Skeletal muscle cell (primary cell): ENCODE data around the gene NT5C1B.

Experiments
- DNase-seq: peaks from one replicate; pipeline ENCODE4 v3.0.0-alpha.2; 2010; ENCODE audit warnings: low read depth
- H3K4me3 ChIP-seq: 2 replicates; pipeline ENCODE4 v1.5.1; 2011; ENCODE audit warnings: low read depth, mild to moderate bottlenecking, control low read depth, low read length, moderate library complexity

The NT5C1B gene

DNA sequence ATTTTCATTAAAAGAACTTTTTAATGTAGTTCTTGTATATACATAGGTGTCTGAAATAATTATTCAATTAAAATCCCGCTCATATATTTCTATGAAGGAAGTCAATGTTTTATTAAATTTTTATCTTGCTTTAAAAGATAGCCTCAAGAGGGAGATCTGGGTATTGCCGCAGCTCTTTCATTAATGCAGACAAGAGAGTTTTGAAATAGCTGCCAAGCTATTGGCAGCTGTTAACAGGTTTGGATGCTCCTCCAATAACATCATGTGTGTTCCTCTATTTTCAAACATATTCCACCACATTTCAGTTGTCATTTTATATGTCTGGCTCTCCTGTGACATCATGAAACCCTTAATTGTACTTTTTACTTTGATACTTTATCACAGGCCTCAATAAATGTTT is 12.9 kb upstream of the NT5C1B start:
- no peak for DNase-seq
- no peak overlapping the region for H3K4me3 ChIP-seq

DNA sequence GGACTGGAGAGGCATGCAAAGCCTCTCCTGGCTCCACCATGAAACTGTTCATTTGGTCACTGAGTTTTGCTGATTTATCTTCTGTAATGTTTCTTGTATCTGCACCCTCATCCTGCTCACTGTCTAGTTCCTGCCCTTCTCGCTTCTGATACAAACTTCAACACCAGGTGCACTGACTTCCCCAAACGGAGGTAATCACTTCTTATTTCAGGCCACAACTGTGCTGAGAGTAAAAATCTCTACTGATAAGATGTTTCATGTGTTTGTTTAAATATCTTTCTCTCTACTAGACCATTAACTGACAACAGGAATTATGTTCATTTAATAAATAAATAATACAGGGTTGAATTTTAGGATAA is 10.9 kb upstream of the NT5C1B start:
- no peak for DNase-seq
- H3K4me3 ChIP-seq, result no peak overlapping the region

DNA sequence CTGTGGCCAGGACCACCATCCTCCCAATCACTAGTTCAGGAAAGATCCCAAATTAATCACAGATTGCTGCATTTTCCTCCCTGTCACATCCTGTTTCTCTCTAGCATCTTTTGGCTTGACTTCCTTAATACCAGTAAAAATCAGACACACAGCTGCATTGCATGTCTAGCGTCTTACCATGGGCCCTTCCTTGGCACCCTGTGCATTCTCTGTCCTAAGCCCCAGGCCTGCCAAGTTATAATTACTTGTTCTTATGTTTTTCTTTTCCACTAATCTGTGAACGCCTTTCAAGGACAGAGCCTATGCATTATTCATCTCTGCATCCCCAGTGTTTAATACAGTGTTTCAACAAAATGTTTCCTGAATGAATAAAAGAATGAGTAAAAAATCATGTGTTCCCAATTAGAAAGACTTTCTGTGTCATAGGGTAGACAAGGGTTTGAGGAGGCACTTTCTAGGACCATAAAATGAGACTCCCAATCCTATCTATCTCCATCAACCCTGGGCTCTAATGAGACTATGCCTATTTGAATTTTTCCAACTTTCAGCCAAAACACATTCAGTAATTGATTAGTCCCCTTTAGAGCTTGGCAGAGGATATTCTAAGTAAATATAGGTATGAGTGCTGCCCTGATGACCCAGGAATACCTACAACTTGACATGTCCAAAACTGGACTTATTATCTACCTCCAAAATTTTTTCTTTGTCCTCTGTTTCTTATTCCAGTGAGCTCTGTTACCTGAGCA is 10.3 kb upstream of the NT5C1B start:
- peak; percentile 13 for DNase-seq
- H3K4me3 ChIP-seq, result no peak overlapping the region

DNA sequence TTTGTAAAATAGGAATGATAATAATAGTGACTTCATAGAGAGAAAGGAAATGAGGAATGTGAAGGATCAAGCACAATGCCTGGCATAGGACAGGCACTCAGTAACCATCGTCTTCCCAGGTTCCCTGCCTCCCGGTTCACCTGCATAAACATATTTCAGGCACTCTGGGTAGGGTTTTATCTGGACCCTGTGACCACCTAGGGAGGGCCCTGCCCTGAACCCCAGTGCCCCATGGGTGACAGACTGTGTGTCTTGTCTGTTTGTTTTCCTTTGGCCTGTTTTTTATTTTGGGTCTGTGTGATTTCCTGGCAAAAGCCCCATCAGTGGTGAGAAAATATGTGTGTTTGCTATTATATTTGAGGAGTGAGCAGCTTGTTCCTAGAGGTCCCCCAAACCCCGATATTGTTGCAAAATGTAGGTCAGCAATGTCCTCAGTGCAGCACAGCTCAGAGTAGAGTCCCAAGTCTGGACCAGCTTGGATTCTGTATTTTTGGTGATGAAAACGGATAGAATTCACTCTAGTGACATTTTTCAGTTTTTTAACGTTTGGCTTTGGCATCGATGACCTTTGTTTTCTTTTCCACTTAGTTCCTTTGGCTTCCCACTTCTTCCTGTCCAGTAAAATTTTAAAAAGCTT is 9.6 kb upstream of the NT5C1B start:
- H3K4me3 ChIP-seq, result no peak overlapping the region

DNA sequence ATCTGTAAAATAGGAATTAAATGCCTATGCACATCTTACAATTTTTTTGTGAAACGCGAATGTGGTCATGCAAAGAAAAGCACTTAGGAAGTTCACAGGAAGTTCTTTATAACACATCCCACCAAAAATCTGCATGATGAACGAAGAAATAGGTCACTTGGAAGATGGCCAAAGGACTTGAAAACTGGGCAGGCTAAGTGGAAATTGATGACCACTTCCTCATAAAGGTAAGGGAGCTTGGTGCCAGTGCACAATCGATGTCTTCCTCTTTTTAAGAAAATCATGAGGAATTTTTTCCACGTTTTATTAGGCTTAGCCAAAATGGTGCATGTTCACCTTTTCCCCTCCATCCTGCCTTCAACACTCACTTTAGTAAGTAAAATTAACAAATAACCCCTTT is 8.2 kb upstream of the NT5C1B start:
- no peak for DNase-seq
- no peak overlapping the region for H3K4me3 ChIP-seq

More for the DNA sequence above, 9.6 kb upstream of the NT5C1B start:
- DNase-seq, result no peak

DNA sequence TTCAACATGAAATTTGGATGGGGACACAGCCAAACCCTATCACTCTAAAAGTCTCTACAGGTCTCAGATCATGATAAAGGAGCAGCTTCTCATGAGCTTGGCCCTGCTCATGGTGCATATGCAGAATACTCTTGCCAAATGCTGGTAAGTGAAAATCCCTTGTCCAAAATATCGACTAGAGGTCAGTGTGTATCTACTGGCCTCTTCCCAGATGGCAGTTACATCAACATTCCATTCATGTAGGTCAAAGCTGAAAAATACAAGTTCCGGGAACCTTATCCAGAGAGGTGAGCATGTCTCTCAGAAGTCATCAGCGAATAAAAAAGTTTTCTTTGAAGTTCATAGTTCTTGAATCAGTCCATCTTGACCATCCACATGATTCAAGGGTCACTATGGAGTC is 7.6 kb upstream of the NT5C1B start:
- H3K4me3 ChIP-seq, result no peak overlapping the region
- no peak for DNase-seq

DNA sequence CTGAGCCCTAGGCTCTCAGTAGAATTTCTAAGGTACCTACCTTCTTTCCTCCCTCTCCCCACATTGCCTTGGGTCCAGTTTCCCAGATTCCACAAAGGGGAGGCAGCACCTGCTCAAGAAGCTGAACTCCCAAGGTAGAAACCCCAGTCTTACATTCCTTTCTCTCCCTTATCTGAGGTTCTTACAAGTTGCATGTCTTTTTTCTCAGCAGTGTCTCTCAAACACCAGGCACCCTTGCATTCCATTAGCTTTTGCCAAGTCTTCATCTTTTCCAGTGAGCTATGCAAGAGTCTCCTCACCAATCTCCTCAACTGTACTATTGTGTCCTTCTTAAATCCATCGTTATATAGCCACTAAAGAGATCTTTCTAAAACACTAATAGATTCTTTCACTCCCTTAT is 4.1 kb upstream of the NT5C1B start:
- H3K4me3 ChIP-seq, result no peak overlapping the region
- no peak for DNase-seq

DNA sequence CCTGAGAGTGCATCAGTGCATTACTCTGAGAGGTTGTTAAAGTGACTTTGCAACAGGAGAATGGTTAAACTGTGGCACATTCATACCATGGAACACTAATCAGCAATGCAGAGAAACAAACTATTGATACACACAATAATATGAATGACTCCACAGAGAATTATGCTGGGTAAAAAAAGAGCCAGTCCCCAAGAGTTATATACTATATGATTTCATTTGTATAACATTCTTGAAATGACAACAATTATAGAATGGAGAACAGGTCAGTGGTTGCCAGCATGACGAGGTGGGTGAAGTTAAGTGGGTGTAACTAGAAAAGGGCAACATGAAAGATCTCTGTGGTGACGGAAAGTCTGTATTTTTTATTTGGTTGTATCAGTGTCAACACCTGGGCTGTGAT is 3.0 kb upstream of the NT5C1B start:
- H3K4me3 ChIP-seq, result no peak overlapping the region
- DNase-seq, result no peak

DNA sequence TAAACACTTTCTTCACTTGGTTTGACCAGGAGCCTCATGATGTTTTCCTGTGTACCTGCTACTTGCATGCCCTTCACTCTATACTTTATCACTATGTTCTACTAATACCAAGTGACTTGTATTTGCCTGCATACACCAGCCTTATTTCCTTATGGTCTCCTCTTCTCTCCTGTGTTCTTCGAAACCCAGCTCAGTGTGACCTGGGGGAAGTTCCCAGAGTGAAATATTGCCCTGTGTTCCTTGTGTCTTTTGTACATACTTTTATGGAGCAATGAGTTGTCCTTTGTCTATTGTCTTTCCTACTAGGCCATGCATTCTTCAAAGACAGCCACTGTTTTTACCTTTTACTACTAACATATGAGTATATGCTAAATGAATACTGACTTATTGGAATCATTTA is 567 bp downstream of the NT5C1B start:
- H3K4me3 ChIP-seq, result no peak overlapping the region
- no peak for DNase-seq

DNA sequence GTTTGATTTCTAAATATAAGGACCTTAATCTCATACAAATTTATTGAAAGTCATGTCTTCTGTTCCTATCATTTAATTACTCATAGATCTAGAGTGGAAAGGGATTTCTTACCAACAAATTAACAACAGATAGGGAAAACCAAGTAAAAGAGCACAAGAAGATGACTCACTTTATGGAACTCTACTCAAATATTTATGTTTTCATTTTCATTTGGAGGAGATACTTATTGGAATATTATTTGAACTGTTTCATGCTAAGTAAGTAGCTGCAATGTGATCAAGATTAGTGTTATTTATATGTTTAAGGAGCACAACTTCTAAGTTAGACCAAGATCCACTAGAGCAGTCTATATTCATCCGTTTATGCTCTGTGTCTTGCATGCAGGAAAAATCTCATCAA is 1.3 kb downstream of the NT5C1B start:
- no peak for DNase-seq
- no peak overlapping the region for H3K4me3 ChIP-seq

DNA sequence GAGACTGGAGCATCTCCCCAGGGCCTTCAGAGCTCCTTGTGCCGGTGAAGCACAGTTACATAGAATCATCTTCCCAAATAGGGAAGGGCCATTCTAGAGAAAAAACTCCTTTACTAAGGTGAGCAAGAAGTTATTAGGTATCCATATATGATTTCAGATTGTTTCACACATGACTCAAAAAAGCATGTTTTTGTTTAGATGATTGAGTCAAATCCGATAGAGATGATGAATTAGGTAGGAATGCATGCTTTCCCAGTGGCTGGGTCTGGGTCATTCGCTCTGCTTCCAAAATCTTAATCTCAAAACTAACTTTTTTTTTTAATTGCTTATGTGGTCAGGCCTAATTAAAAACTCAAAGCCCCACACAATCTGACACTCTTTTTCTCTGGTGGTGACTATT is 3.8 kb downstream of the NT5C1B start:
- no peak for DNase-seq
- H3K4me3 ChIP-seq, result no peak overlapping the region

DNA sequence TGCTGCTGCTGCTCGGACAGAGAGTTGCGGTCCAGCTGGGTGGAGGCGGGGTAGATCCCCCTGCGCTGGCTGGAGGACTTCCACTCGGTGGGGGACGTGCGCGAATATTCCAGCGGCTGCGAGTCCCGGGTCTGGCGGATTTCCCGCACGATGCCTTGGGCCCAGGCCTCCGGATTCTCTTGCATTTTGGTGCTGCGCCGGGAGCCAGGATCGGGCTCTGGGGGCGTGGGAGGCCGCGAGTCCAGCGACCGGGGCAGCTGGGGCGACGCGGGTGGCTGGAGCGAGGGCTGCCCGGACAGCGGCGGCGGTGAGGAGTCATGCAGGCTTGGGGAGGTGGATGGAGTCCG is 4.8 kb downstream of the NT5C1B start:
- DNase-seq, result no peak
- H3K4me3 ChIP-seq, result no peak overlapping the region

DNA sequence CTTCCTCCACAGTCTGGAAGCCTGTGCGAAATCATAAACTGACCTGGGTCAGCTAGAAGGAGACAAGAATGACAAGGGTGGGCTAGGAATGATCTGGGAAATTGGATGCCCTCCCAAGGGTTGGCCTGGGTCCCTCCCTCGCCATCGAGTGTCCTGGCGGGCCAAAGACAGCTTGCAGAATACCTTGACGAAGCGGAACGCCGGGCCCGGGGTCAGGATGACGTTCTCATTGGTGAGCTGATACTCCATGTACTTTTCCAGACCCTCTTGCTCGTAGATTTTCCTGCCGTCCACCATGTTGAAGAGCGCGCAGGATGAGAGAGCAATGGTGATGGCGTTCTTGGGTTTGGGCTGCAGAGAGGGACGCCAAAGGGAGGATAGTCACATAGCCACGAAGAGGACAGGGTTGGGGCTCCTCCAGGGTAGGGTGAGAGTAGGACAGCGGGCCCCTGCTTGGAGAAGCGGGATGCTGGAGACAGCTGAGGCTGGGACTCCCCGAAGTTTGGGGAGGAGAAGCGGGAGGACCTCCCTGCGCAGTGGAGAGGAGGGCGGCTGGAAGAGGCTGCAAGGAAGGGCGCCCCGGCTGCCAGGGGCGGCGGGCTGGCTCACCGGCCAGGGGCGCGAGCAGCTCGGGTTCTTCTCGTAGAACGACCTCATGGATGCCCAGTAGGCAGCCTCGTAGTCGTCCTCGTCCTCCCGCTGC is 5.3 kb downstream of the NT5C1B start:
- H3K4me3 ChIP-seq, result no peak overlapping the region
- DNase-seq, result no peak

DNA sequence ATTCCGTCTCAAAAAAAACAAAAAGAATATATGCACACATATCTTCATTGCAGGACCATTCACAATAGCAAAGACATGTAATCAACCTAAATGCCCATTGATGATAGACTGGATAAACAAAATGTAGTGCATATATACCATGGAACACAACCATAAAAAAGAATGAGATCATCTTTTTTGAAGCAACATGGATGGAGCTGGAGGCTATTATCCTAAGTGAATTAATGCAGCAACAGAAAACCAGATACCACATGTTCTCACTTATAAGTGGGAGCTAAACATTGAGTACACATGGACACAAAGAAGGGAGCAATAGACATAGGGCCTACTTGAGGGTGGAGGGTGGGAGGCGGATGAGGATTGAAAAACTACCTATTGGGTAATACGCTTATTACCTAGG is 8.8 kb downstream of the NT5C1B start:
- no peak overlapping the region for H3K4me3 ChIP-seq
- DNase-seq, result no peak

DNA sequence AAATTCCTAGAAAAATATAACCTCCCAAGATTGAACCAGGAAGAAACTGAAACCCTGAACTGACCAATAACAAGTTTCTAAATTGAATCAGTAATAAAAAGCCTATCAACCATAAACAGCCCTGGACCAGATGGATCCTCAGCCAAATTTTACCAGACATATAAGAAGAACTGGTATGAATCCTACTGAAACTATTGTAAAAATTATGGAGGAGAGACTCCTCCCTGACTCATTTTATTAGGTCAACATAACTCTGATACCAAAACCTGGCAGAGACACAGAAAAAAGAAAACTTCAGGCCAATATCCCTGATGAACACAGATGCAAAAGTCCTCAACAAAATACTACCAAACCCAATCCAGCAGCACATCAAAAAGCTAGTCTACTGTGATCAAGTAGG is 11.3 kb downstream of the NT5C1B start:
- no peak overlapping the region for H3K4me3 ChIP-seq
- no peak for DNase-seq

DNA sequence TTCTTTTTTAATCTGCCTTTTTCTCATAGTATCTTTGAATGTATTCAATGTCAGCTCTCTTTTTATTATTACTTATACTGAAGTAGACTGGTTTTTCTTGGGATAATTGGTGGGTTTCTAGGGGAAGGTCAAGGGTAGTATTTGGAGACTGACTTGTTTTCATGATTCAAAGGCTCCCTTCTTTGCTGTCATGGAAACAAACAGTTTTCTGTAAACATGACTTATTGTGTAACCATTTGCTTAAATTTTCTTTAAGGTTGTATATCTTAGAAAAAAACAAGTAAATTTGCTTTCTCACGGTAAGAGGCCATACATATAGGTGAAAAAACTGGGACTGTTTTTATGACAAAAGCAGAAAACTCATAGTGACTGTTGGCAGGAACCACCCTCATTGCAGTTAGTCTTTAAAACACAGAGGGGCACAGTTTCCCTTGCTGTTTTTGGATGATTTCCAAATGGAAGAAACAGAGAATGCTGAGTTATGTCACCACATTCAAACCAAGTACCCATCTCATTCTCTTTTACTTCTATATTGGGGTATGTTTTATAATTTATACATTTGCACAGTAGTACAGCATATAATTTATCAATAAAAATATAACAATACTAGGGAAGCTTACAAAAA is 23.1 kb downstream of the NT5C1B start:
- H3K4me3 ChIP-seq, result no peak overlapping the region
- no peak for DNase-seq

DNA sequence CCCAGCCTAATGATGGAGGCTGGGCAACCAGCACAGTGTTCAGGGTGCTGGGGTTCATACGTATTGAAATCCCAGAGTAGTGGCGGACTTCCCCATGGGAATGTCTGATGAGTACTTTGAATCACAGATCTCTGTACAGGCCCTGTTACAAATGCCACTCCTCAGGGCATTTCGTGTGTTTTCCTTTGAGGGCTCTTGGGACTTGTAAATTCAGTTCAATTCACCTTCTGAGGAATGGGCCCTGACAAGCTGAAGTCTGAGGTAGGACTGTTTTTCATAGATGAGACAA is 28.6 kb downstream of the NT5C1B start:
- H3K4me3 ChIP-seq, result peak overlapping the region; percentile 74
- no peak for DNase-seq

DNA sequence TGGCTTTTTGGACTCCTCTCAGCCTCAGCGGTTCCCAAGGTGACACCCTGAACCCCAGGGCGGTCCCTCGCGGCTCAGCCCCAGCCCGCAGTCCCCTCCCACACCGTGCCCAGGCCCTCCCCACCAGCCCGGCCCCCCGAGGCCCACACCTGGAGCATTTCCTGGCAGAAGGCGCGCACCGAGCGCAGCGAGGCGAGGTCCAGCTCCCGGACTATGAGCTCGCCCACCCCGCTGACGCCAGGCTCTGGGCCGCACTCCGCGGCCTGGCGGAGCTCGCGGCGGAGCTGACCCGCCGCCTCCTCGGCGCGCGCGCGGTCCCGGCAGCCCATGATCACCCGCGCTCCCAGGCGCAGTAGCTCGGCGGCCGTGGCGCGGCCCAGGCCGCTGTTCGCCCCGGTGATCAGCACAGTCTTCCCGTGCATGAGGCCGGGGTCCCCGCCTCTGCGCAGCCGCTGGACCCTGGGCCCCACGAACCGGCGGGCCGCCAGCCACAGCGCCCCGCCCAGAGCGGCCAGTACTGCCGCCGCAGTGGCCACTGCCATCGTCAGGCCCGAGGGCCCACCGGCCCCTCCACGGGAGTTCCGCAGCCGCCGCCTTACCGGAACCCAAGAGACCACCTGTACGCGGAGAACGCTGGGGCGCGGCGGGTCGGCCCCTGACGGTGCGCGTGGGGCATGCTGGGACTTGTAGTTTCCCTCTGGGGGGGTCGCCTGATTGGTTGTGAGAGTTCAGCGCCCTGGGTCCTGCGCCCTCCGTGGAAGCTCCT is 29.2 kb downstream of the NT5C1B start, which contains the start of gene RDH14:
Gene RDH14, minus strand, starts transcription at position 623 of the 766 bp plus-strand sequence. Its CDS starts 81 bp downstream, at position 542.
- peak; percentile 81 for DNase-seq
- peak within 1 kb of the TSS; percentile 74 for H3K4me3 ChIP-seq

DNA sequence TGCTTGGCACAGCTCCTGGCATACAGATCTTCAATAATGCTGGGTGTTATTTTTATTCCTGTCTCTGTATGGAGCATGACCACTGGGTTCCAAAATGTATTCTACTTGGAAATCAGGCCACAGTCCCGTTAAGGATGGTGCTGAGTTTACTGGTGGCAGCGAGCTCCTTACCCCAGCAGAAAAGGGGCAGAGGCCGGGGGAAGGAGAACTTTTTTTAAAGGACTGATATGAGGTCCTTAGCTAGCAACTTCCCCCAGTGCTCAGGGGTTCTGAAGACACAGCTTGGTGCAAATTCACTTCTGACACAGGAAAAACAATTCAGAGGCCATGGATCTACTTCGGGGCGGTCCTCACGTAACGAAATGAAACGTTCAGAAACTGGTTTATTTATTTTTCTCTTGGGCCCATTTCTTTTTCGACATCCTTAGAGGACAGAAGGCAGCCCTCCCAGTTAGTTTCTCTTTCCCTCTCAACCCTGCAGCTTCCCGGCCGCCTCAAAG is 29.8 kb downstream of the NT5C1B start:
- DNase-seq, result no peak
- peak overlapping the region; percentile 74 for H3K4me3 ChIP-seq

DNA sequence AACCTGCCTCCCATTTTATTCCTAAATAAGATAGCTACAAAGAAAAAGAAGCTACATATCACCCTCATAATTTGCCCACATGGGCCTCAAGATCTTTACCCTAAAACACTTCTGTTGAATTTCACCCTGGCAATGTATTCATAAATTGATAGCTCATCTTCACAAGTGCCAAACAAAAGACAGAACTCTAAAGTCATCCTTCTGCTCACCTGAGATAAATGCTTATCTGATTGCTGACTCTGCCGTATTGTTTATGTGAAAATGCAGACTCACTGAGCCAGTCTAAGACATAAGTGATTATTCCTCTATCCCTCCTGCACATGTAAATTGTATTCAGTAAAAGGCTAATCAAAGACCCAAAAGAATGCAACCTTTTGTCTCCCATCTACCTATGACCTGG is 30.9 kb downstream of the NT5C1B start:
- H3K4me3 ChIP-seq, result no peak overlapping the region
- no peak for DNase-seq
